Omental fat pad (tissue), 4 donors: ENCODE measurements around the gene GRID1. TPM values are rescaled to one million over a fixed set of nuclear protein-coding genes. Genes with fewer than 3 reads are reported as not detected.

Experiments
- ATAC-seq: fragments of 150-250 bp; one replicate; pipeline ENCODE4 v1.9.1; 2016; ENCODE audit warnings: mild to moderate bottlenecking, moderate library complexity; ENCODE audit not compliant: low FRiP score
- DNase-seq: peaks from one replicate; pipeline ENCODE4 v3.0.0-alpha.2; 2019; ENCODE audit warnings: low spot score
- total RNA-seq, 4 donors: library from RNA; depleted of rRNA; stranded (reverse); fragments of >200 nt; gene quantifications; one replicate each; pipeline ENCODE4 v1.1.0, GENCODE V29; 2016
- TF ChIP-seq, protein P1 (sequence below), 3 donors: fragments of 450-650 bp; IDR thresholded peaks; one replicate each; pipeline ENCODE4 v1.5.1; 2016 to 2017; ENCODE audit warnings: antibody characterized with exemption in 3 of 3, mild to moderate bottlenecking in 3 of 3, moderate library complexity in 2 of 3

The GRID1 gene
- total RNA-seq, 4 donors from 2014 or later, result 1.5 to 3.5 (median 2.4) TPM

DNA sequence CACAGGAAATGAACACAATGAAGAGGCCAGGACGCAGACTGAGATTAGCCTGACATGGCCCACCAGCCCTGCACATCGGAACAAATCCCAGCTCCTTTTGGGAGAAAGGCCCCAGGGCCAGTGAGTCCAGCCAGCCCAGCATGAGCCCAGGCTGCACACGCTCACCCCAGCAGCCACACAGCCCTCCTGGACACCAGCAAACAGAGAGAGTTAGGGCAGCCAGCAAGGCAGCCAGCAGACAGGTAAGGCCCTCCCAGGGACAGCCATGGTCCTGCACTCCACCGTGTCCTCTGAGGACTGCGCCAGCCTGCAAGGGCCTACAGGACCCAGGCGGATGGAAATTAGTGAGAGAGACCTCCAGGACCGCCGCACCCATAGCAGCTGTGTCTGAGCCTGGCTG is 8.1 kb upstream of the GRID1 start:
- DNase-seq (no peak), ATAC-seq (no peak)
- TF ChIP-seq, protein P1, sequence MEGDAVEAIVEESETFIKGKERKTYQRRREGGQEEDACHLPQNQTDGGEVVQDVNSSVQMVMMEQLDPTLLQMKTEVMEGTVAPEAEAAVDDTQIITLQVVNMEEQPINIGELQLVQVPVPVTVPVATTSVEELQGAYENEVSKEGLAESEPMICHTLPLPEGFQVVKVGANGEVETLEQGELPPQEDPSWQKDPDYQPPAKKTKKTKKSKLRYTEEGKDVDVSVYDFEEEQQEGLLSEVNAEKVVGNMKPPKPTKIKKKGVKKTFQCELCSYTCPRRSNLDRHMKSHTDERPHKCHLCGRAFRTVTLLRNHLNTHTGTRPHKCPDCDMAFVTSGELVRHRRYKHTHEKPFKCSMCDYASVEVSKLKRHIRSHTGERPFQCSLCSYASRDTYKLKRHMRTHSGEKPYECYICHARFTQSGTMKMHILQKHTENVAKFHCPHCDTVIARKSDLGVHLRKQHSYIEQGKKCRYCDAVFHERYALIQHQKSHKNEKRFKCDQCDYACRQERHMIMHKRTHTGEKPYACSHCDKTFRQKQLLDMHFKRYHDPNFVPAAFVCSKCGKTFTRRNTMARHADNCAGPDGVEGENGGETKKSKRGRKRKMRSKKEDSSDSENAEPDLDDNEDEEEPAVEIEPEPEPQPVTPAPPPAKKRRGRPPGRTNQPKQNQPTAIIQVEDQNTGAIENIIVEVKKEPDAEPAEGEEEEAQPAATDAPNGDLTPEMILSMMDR (IDR thresholded peaks at IDR 0.05), result no peak

DNA sequence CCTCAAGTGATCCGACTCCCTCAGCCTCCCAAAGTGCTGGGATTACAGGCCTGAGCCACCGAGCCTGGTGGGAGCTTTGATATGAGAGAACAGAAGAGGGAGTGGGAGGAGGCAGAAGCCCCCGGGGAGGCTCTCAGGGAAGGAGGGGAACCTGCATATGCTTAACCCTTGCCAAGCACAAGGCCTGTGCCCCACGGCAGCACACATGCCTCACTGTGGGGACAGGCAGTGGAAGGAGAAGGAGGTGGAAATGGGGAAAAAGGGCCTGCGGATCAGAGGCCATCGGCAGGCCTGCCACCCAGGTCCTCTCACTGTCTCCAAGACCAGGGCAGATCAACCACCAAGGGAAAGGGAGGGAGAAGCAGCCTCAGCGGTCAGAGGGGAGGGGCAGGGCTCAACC is 7.2 kb upstream of the GRID1 start:
- DNase-seq, result no peak
- TF ChIP-seq, protein P1 (IDR thresholded peaks at IDR 0.05), result no peak
- no peak for ATAC-seq

DNA sequence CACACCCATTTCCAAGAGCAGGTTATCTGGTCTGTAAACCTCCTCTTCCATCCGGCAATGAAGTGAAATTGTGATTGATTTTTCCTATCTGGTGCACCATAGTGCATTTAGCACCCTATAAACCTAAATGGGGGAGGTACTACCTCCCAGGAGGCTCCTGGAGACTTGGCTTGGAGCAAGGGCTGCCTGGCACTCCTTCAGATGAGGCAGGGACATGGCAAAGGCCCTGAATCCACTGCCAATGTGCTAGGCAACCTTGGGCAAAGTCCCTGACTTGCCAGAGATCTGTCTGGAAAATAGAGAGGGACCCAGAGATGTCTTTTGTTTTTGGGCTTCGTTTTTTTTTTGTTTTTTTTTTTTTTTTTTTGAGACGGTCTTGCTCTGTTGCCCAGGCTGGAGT is 6.7 kb upstream of the GRID1 start:
- no peak for ATAC-seq
- DNase-seq, result no peak
- TF ChIP-seq, protein P1 (IDR thresholded peaks at IDR 0.05), result no peak

DNA sequence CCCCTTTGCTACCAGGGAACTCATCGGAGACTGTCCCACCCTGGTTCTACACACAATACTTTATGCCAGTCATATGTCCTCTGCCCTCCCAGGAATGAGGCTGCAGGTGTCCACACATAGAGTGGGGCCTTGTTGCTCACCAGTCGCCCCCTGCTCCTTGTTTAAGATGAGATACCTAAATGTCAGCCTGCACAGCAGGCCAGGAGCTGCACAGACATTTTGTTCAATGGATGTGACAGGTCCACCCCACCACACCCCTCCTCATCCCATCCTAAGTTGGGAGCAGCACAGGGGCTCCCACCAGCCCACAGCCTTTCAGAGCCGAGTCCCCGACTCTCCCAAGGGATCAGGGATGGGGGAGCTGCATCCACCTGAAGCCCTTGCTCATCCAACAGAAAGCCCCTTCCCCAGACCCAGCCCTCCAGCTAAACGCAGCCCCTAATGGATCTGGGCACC is 6.2 kb upstream of the GRID1 start:
- ATAC-seq (no peak), DNase-seq (no peak)
- TF ChIP-seq, protein P1 (IDR thresholded peaks at IDR 0.05), result no peak

DNA sequence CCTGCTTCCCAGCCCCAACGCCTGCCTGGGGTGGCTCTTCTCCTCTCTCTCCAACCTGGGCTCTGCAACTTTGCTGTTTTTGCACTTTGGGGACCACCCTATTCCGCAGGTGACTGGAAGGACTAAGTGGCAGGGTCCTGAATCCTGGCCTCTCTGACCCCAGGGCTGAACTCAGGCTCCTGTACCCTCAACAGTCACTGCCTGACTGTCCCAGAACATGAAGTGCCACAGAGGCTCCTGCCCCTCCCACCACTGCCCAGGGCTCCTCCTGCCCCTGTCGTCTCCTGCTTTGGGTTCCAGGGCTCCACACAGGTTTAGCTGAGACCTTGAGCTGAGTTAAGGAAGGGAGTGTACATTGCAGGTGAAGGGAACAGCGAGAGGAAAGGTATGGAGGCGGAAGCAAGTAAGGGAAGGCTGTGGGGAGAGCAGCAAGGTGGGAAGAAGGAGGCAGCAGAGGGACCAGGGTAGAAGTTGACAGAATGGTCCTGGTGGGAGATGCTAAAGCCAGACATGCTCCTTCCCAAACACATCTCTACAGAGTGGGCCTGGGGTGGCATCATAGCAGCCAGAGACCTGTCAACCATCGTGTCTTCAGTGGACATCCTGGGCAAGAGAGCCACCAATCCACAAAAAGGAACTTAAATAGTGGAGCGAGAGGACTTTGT is 5.7 kb upstream of the GRID1 start:
- TF ChIP-seq, protein P1 (IDR thresholded peaks at IDR 0.05), result no peak
- no peak for DNase-seq
- no peak for ATAC-seq

DNA sequence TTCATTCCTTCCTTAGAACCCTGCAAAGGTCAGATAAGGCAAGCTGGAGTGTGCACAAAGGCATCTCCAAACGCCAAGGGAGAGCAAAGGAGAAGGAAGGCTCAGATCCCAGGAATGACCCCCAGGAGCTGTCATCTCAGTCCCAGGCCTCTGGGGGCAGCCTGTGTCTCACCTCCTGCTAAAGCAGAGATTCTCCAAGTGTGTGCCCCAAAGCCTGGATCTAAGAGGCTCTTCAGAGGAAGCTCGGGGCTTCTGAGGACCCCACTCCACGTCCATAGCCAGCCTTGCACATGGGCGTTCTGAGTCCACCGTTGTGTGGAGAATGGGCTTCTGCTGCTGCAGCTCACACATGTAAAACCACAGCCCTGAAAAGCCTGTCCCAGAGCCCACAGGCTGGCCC is 5.1 kb upstream of the GRID1 start:
- ATAC-seq (no peak), DNase-seq (no peak)
- TF ChIP-seq, protein P1 (IDR thresholded peaks at IDR 0.05), result no peak

DNA sequence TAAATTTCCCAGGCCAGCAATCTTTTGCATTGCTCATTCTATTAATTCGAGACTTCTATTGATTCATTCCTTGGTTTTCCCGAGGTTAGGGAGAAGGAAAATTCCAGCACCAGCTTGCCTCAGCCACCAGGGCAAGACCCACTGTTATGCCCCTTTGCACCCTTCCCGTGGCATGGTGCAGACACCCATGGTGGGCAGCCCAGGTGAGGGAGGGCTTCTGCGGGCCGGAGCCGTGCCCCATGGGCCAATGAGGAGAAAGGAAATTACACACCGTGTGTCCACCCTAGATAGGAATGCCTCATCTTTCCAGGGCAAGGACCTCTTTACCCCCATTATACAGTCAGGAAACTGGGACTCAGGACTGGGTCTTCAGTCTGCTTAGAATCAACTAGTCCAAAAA is 4.5 kb upstream of the GRID1 start:
- TF ChIP-seq, protein P1 (IDR thresholded peaks at IDR 0.05), result no peak
- DNase-seq, result no peak
- ATAC-seq, result no peak
